GOT3 (cell line): ENCODE measurements around the gene CCSER2.
A peak's percentile ranks its signal among the peaks of the same experiment; 100 is the strongest.
"Not testable (repeated sequence)": the region's sequence is repeated elsewhere in the genome, so short reads cannot be mapped to it uniquely, and the experiment has no call there.

ENCODE experiments used
- DNase-seq: peaks from one replicate; lab custom pipeline; 2025; ENCODE audit warnings: mixed read lengths; lab: John Stamatoyannopoulos, UW

The CCSER2 gene

GRCh38 chr10:84328418-84329195, at the start of gene CCSER2:
TSS of gene CCSER2 (plus strand) at chr10:84328589. CDS start at chr10:84371053, 42,464 bp downstream.
- DNase-seq, result peak; percentile 95

GRCh38 chr10:84279876-84280475, 48.4 kb upstream of the CCSER2 start:
- not testable (repeated sequence) for DNase-seq

GRCh38 chr10:84286695-84287094, 41.7 kb upstream of the CCSER2 start:
- DNase-seq, result no peak

- DNase-seq, result no peak
Measured at GRCh38 chr10:84288151-84288550, 40.2 kb upstream of the CCSER2 start.

- DNase-seq, result no peak
Measured at GRCh38 chr10:84289521-84290200, 38.7 kb upstream of the CCSER2 start.

GRCh38 chr10:84290235-84290634, 38.2 kb upstream of the CCSER2 start:
- no peak for DNase-seq

- DNase-seq, result no peak
Measured at GRCh38 chr10:84291384-84291783, 37.0 kb upstream of the CCSER2 start.

GRCh38 chr10:84292502-84292901, 35.9 kb upstream of the CCSER2 start:
- no peak for DNase-seq

- DNase-seq, result no peak
Measured at GRCh38 chr10:84293171-84293570, 35.2 kb upstream of the CCSER2 start.

GRCh38 chr10:84293574-84294016, 34.8 kb upstream of the CCSER2 start:
- no peak for DNase-seq

GRCh38 chr10:84294766-84295447, 33.5 kb upstream of the CCSER2 start:
- DNase-seq, result no peak

GRCh38 chr10:84296091-84296981, 32.1 kb upstream of the CCSER2 start:
- DNase-seq, result peak; percentile 23

GRCh38 chr10:84298057-84298456, 30.3 kb upstream of the CCSER2 start:
- no peak for DNase-seq

- no peak for DNase-seq
Measured at GRCh38 chr10:84302223-84302622, 26.2 kb upstream of the CCSER2 start.

- DNase-seq, result no peak
Measured at GRCh38 chr10:84306751-84307384, 21.5 kb upstream of the CCSER2 start.

- no peak for DNase-seq
Measured at GRCh38 chr10:84308021-84308420, 20.4 kb upstream of the CCSER2 start.

GRCh38 chr10:84308481-84309304, 19.7 kb upstream of the CCSER2 start:
- no peak for DNase-seq

GRCh38 chr10:84310470-84310869, 17.9 kb upstream of the CCSER2 start:
- DNase-seq, result no peak

- DNase-seq, result no peak
Measured at GRCh38 chr10:84311576-84311975, 16.8 kb upstream of the CCSER2 start.

- no peak for DNase-seq
Measured at GRCh38 chr10:84312816-84313215, 15.6 kb upstream of the CCSER2 start.
